Body of pancreas (tissue), 4 donors: ENCODE data around the gene AREL1.

ENCODE experiments used
- POLR2A ChIP-seq, 3 donors: fragments of 450-650 bp; IDR thresholded peaks; one replicate each; pipeline ENCODE4 v1.6.1; 2016; ENCODE audit warnings: antibody characterized with exemption in 3 of 3, mild to moderate bottlenecking in 2 of 3
- TF ChIP-seq, protein P1 (sequence below), 7 experiments: fragments of 450-650 bp in 4 of 7; fragments of 200-600 bp in 3 of 7; sonication (generic) in 3 of 7; IDR thresholded peaks; one replicate each; pipeline ENCODE4 v1.5.1; 2016 to 2019; ENCODE audit warnings: antibody characterized with exemption in 7 of 7

- TF ChIP-seq, protein P1, sequence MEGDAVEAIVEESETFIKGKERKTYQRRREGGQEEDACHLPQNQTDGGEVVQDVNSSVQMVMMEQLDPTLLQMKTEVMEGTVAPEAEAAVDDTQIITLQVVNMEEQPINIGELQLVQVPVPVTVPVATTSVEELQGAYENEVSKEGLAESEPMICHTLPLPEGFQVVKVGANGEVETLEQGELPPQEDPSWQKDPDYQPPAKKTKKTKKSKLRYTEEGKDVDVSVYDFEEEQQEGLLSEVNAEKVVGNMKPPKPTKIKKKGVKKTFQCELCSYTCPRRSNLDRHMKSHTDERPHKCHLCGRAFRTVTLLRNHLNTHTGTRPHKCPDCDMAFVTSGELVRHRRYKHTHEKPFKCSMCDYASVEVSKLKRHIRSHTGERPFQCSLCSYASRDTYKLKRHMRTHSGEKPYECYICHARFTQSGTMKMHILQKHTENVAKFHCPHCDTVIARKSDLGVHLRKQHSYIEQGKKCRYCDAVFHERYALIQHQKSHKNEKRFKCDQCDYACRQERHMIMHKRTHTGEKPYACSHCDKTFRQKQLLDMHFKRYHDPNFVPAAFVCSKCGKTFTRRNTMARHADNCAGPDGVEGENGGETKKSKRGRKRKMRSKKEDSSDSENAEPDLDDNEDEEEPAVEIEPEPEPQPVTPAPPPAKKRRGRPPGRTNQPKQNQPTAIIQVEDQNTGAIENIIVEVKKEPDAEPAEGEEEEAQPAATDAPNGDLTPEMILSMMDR (IDR thresholded peaks at IDR 0.05), result no peak
- TF ChIP-seq POLR2A (IDR thresholded peaks at IDR 0.05), result no peak
Observed at GRCh38 chr14:74660167-74660566, 52.7 kb downstream of the AREL1 start.
